Heart left ventricle (tissue), 13 donors: ENCODE measurements around the gene CASP7.

Source experiments
- POLR2A ChIP-seq, 2 donors: fragments of 450-650 bp; IDR thresholded peaks; one replicate each; pipeline ENCODE4 v1.6.1; 2017; ENCODE audit warnings: antibody characterized with exemption in 2 of 2, mild to moderate bottlenecking in 2 of 2, moderate library complexity in 2 of 2
- TF ChIP-seq, protein P1 (sequence below), 12 donors: fragments of 200-600 bp; sonication (generic) in 4 of 12; IDR thresholded peaks; one replicate each; pipeline versions ENCODE4 v1.5.0 to v1.8.0; 2018 to 2022; ENCODE audit warnings: antibody characterized with exemption in 12 of 12, mild to moderate bottlenecking in 5 of 12
- donor health status: ischemic (EF 13 %, LVEDD 7.1; RV severe dilation, severe dysfunction).
- donor health status: DM: no; HTN: yes; CAD: no.
- donor health status: DM: no; HTN: no; CAD: no.
- donor health status: ischemic (EF 25% LVEDD 6.9; RV normal size, moderate dysfunction).
- donor health status: ischemic (EF 25% LVEDD 5.7; RV mildly dilated, moderate dysfunction).
- donor health status: ischemic (EF 35%, LVEDD 5.7; RV mildly dilated, moderate dysfunction).
- donor health status: nonischemic (EF 11% LVEDD 7.7; RV severe dilation, severe dysfunction).
- donor health status: DM: yes; HTN: yes; CAD: no.
- donor health status: PGD.
- donor health status: ischemic (EF 29% LVEDD 5.4; RV normal size, mild dysfunction).
- donor health status: nonischemic (EF 23%, LVEDD 6.1; RV moderate dilation, normal function).

- TF ChIP-seq, protein P1, sequence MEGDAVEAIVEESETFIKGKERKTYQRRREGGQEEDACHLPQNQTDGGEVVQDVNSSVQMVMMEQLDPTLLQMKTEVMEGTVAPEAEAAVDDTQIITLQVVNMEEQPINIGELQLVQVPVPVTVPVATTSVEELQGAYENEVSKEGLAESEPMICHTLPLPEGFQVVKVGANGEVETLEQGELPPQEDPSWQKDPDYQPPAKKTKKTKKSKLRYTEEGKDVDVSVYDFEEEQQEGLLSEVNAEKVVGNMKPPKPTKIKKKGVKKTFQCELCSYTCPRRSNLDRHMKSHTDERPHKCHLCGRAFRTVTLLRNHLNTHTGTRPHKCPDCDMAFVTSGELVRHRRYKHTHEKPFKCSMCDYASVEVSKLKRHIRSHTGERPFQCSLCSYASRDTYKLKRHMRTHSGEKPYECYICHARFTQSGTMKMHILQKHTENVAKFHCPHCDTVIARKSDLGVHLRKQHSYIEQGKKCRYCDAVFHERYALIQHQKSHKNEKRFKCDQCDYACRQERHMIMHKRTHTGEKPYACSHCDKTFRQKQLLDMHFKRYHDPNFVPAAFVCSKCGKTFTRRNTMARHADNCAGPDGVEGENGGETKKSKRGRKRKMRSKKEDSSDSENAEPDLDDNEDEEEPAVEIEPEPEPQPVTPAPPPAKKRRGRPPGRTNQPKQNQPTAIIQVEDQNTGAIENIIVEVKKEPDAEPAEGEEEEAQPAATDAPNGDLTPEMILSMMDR (IDR thresholded peaks at IDR 0.05) = no peak
- no peak for TF ChIP-seq POLR2A (IDR thresholded peaks at IDR 0.05)
Observed at GRCh38 chr10:113743594-113743993, 63.9 kb downstream of the CASP7 start.
